Tongue (tissue), 2 donors: ENCODE results near the gene NFKBIE. TPM values are rescaled to one million over a fixed set of nuclear protein-coding genes. Genes with fewer than 3 reads are reported as not detected.

Experiments used
- DNase-seq: peaks from one replicate; pipeline ENCODE4 v3.0.0-alpha.2; 2015
- total RNA-seq: library from RNA; depleted of rRNA; stranded (reverse); fragments of >200 nt; gene quantifications from one replicate; pipeline ENCODE4 v1.2.3, GENCODE V29; 2014

Gene NFKBIE
- total RNA-seq, 1 donor from 2014 or later: 8.1 TPM

DNA sequence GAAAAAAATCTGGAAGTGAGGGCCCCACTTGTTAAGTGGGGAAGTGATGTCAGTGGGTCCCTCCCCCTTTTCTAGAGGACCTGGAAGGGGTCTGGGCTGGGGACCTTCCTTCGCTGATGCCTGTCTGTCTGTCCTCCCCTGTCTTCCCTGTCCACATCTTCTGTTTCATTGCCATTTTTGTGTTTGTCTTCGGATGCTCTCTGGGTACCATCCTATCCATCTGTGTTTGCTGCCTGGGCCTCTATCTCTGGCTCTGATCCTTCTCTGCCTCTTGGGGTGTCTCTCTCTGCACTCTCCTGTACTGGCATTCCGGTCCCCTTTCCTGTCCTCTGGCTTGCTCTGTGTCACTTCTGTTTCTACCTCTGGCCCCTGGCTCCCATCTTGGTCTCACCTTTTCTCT, 7.2 kb upstream of the NFKBIE start:
- no peak for DNase-seq

DNA sequence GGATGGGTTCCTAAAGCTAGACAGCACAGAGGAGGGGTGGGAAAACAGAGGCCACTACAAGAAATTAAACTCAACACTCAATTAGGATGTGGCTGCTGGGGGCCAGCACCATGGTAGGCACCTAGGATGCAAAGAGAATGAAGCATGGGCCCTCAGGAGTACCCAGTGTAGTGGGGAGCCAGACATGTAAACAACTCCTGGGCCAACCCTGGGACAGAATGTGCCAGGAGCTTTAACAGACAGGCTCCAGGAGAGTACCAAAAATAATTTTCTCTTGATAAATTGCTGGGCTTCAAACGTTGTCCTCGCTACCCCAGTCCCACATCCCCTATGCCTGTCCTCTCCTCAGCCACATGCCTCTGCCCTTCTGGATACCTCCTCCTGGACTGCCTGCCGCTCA, 6.6 kb upstream of the NFKBIE start:
- no peak for DNase-seq

DNA sequence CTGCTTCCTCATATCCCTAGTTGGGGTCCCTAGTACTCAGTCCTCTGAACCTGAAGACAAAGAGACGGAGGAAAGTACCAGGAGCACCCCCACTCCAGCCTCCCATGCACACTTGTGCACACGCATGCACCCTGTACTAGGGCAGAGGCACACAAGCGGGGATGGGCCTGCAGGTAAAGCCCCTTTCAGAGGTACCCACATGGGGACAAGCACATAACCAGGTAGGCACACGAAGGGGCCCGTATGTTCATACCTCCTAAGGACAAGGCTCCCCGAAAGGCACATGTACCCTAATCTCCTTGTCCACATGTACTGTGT, 6.0 kb upstream of the NFKBIE start:
- no peak for DNase-seq

DNA sequence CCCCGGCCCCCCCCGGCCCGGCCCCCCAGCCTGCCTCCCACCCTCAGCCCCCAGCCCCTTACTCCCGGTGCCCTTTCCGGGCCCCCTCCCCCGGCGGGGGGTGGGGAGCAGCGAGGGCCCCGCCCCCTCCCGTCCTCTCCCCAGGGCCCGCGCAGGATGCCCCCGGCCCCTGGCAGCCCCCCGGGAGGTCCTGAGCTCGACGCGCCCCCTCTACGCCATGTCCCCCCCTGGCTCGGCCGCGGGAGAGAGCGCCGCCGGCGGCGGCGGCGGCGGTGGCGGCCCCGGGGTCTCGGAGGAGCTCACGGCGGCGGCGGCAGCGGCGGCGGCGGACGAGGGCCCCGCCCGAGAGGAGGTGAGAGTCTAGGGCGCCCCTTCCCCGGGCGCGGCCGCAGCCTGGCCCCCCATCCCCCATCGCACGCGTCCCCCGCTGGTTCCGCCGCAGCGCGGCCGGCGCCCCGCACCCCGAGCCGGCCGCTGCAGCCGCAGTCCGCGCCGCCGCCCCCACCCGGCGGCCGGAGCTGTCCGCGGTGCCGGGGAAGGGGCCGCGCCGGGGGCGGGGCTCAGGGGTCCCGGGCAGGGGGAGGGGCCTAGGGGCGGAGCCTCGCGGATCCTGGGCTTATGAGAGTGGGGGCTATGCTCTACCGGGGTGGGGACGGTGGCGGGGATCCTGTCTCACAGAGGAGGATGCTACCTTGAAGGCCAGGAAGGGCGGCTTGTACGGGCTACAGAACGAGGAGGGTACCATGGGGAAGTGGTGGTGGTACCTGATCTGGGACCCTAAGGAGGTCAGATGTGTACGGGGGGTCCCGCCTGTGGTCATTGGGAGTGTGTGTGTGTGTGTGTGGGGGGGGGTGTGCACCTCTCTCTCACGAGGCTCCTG, 5.4 kb upstream of the NFKBIE start:
- DNase-seq: peak; percentile 42

DNA sequence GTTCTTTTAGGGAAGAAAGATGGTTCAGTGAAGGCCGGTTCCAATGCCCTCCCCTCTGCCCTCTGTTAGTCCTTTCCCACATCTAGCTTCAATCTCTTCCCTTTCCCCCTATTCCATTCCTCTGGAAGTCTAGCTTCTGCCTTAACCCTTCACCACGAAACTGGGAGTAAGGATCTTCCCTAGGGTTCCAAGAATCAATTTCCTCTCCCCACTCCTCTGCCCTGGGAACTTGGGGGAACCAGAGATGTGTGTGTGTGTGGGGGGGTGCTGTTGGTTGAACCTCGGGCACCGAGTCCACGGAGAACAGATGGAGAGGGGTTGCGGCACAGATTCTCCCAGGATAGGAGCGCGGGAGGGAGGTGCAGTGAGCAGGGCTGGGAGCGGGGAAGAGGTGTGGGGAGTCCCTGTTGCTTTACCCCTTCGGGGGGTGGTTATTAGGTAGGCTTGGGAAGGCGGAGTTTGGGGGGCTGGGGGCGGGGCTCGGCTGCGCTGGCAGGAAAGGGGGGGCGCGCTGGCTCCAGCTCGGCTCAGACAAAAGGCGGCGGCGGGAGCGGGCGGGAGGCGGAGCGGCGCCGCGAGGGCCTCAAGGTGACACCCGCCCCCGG, 4.7 kb upstream of the NFKBIE start, which contains the start of gene TMEM151B:
TMEM151B (plus strand) TSS at position 530 of the 605 bp plus-strand sequence. CDS start 293 bp downstream, outside the sequence.
- no peak for DNase-seq

DNA sequence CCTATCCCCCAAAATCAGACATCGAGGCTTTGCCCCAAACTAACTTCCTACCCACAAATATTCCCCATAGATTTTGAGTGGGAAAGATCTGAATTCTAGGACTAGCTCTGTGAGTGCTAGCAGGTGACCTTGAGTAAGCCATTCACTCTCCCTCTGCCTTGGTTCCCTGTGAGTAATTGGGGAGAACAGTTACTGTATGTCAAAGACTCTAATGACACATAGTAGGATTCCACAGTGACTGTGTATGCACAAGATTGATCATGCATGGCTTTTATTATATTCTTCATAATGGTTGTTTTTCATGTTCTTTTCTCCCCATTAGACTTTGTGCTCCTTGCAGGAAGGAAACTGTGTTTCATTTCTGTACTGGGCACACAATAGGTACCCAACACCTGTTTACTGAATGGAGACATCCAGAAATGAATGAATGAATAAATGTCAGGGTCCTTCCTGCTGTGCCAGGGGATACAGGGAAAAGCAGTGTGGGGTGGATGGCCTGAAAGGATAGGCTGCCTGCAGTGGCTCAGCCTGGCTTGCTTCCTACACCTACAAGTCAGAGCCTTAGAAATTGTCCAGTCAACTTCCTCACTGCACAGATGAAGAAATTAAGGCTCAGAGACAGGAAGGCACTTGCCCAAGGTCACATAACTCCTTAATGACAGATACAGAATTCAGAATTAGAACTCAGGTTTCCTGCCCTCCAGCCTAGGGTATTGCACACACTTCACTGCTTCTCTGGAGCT, 4.0 kb upstream of the NFKBIE start:
- DNase-seq: no peak

DNA sequence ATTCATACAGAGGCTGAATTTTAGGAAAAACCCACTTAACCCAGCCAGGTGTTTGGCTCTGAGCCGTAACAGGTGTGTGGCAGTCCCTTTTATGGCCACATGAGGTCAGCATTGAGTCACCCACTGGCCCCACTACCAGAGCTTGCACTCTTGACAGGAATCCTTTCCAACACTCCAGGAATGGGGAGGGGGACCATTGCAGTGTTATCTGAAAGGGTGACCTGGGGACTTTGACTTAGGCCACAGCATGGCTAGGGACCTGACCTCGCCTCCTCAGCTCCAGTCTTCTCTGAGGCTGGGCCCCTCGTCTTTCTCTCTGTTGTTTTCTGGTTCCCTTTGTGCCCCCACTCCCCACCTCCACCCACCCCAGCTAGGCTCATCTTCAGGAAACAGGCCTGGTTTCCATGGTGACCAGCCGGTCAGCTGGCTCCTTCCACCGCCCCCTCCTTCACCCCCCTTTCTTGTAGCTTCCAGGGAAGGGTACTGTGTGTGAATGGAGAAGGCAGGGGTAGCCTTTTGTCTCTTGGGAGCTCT, 2.8 kb upstream of the NFKBIE start:
- DNase-seq: peak; percentile 88

DNA sequence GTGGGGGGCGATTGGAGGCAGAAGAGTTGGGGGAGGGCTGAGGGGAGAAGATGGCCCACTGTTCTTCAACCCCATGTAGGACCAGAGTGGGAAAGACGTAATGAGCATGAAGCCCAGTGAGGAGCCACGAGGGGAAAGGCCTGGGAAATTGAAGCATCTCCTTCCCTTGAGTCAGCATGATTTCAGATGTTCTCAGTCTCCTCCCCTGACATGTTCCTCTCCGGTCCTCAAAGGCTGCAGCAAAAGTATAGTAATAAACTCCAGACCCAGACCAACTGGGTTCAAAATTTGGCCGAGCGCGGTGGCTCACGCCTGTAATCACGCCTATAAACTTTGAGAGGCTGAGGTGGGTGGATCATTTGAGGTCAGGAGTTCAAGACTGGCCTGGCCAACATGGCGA, 1.9 kb upstream of the NFKBIE start:
- DNase-seq: no peak

DNA sequence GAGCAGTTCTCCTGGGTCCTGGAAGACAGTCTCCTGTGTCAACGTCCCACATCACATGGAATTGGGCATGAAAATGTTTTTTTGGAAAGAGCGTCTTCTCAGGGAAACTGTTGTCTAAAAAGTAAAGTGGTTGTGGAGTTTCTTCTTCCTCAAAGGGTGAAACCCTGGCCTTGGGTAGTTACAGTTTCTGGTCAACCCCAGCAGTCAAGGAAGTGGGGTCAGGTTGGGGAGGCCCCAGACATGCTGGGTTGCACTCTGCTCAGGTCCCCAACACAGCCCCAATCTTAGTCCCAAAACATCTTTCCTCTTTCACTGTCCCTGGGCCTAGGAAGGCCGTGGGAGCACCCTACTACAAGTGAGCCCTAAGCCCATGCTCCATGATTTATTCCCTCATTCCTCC, 996 bp upstream of the NFKBIE start:
- no peak for DNase-seq

DNA sequence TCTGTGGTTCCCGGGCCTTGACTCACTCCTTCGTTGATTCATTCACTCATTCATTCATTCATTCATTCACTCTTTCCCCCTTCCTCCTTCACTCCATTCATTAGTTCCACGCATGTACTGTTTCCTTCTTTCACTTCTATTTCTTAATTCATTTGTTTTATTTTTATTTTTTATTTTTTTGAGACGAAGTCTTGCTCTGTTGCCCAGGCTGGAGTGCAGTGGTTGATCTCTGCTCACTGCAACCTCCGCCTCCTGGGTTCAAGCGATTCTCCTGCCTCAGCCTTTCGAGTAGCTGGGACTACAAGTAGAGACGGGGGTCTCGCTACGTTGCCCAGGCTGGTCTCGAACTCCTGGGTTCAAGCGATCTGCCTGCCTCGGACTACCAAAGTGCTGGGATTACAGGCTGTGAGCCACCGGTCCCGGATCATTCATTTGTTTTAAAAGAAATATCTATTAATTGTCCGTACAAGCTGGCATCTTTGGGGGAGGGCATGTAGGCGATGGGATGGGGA, 427 bp upstream of the NFKBIE start:
- DNase-seq: no peak

DNA sequence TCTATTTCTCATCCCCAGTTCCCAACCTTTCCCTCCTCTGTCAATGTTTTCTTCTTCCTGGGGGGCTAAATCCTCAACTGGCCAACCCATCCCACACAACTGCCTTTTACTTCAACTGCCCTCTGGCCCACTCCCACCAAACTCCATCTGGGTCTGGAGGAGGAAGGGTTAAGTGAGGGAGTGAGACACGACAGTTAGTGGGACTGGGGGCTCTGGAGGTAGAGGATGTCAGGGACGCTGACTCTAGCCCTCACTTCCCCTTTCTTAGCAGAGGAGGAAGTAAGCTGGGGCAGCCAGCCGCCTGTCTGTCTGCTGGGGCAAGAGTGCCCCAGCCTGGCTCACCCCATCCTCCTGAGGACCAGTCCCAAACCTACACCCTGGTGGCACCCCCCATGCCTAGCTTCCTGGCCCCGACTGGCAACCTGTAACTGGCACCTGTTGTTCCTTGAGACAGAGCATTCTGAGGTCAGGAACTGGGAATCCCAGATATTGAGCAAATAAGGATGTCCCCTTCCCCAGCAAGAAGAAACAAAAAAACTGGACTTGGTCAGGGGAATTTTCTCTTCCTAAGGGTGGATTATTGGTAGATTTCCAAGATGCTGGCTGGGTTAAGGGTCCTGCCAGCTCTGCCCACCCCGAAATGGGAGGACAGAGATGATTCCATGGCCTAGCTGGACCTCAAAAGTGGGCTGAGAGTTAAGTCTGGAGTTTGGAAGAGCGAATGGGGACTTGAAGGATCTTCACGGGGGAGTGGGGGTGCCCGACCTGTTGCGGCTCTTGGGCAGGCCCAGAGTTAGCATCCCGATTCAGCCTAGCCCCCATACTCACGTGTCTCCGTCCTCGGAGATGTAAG, 971 bp downstream of the NFKBIE start:
- no peak for DNase-seq

DNA sequence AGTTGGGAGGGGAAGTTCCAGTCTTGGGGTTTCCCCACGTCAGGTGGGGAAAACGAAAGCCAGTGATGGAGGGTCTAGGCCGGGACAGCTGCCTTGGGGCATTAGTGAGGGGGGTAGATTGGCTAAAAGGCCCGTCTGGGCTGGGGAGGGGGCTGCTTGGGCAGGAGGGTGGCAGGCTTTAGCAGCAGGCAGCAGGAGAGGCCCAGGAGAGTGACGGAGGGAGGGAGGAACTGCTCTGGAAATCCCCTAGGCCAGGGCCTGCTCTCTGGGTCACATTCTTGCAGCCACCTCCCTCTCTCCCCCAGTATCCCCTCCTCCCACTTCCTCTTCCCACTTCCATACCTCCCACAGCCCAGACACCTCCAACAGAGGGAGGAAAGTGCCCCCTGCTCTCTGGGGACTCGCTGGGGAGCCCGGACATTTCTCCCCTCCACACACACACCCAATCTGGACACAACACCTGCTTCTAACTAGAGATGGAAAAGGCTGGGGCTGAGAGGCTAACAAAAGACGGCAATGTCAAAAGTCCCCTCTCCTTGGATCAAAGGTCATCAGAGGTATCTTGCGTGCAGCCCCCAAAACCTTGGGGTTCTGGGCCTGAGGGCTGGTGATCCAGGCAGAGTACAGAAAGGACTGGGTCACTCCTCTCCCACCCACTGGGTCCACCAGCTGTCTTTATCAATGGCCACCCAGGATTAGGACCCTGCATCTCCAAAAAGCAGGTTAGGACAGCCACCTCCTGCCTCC, 1.8 kb downstream of the NFKBIE start:
- no peak for DNase-seq

DNA sequence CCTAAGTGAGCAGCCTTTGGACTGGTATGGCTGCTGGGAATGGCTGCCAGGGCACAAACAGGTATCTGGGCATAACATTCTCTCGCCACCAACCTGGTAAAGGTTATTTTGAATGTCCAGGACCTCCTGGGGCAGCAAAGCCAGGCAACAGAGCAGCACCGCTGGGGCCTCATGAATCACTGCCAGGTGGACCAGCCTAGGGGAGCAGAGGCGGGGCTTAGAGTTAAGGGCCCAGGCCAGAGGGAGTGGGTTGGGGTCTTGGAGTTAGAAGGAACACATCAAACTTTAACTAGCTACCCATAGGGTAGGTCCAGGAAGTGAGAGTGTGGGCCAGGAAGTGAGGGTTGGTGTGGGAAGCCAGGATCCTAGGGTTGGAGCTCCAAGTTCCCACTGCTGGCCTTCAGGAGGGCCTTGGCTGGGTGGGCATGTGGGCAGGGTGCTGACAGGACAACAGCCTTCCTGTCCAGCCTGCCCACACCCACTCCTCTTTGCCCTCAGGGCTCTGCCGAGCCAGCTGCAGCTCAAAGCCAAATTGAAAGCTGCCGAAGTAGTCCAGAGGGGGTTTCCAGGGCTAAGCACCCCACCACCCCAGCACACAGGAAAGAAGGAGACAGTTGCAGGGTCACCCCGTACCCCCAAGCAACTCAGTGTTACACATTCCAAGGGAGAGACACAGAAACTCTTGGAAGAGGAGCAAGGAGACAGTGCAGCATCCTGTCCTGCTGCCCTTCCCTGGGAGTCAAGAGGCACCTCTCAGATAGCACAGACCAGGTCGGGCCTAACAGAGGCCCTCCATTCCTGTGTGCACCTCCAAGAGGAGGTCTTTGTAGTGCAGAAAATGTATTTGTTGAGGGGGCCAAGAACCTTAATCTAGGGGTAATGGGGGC, 2.6 kb downstream of the NFKBIE start:
- no peak for DNase-seq

DNA sequence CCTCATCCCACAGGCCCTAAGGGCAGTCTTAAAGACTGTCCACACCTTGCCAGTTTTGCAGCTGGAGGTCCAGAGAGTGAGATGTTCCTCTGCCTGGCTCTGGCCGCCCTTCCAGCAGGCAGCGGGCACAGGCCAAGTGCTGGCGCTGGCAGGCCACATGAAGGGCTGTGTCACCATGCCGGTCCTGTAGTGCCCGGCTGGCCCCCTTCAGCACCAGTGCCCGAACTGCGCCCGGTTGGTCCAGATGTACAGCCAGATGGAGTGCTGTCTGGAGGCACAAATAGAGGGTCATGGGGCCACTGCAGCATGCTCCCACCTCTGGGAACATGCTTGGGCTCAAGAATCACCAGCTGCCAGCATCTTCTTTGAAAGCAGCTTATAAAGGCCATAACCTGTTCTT, 3.8 kb downstream of the NFKBIE start:
- DNase-seq: no peak

DNA sequence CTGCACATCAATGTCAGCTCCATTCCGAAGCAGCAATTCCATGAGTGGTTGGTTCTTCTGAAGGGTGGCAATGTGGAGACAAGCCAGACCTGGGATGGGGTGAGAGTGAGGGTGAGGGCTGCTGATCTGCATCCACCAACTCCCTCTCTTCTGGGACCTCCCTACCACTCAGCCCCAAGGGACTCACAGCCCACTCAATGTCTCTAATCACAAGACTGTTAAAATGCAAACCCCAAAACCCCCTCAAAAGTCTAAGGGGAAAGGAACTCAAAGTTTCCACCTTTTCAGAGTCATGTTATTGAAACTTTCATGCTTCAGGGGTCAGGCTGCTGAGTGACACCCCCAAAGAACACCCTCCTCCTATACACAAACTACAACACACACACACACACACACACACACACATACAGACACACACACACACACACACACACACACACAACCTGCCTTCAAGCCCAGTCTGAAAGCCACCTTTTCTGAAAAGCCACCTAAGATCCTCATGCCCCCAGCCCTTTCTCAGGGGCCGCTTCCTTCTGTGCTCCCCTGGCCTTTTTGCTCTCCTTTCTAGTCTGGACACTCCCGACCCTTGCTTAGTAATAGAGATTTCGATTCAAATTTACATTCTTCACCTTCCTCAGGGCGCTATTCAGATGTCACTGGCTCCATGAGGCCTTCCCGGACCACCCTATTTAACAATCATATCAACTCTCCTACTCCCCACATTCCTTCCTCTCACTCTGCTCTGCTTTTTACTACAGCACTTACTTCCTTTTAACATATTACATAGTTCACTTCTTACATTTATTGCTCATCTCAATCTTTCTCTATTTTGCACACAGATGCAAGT, 4.7 kb downstream of the NFKBIE start:
- no peak for DNase-seq

DNA sequence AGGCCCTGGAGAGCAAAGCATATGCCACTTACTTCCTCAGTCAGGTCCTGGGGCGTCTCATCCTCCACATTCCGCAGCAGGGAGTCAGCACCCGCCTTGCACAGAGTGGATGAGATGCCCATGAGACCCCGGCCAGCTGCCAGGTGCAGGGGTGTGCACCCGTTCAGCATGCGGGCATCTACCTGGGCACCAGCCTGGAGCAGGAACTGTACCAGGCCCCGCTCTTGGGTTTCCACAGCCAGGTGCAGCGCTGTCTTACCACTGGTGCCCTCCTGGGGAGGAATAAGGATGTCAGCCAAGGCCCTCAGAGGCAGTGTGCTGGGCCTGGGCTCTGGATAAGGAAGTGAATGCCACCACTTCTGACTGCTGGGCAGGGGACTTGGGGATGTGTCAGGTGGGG, 5.3 kb downstream of the NFKBIE start:
- DNase-seq: no peak

DNA sequence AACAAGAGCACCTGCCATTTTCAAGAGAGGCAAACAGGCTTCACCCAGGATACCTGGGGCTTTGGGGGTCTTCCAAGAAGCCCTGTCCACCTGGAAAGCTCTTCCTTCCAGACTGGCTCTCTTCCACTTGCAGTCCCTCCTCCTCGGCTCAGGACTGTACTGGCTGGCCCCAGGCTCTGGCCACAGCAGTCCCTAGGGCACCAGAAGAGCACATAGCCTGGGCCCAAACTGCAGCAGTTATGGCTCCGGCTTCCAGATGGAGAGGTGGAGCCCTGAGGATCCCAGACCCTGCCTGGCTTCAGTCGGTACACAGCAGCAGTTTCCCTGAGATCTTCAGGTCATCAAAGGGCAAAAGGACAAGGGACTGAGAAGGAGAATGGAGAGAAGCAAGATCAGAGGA, 6.4 kb downstream of the NFKBIE start:
- no peak for DNase-seq

DNA sequence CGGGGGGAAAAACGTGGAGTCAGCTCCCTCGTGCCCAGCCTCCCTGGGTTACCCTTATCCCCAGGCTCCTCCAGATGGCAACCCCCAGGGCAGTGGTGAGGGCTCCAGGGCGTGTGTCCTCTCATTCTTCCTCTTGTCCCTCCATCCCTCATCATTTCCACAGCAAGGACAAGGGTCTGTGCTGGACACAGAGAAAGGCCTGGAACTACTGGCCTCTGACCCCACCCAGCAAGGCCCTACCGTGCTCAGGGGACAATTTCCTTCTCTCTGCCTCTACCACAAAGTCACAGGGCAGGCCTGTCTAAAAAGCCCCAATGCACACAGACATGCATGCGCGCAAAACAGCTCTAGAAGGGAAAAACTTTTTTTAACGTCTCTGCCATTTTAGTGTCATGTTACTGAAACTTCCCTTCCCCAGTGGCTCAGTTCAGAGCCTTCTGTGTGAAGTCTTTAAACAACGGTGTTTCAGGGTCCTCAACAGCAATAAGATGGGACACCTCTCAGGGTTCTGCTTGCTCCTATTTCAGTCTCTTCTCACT, 7.0 kb downstream of the NFKBIE start:
- DNase-seq: no peak
